Brain pericyte (primary cell): ENCODE results near the gene CIP2A.

Experiments
- DNase-seq: peaks from one replicate; pipeline ENCODE4 v3.0.0-alpha.2; 2012; ENCODE audit warnings: low read depth, low spot score

Gene CIP2A

GRCh38 chr3:108511055-108511454 is 78.2 kb downstream of the CIP2A start:
- DNase-seq = no peak

- no peak for DNase-seq
Observed at GRCh38 chr3:108510496-108510895, 78.7 kb downstream of the CIP2A start, which contains the start of gene MYH15. MYH15 (minus strand) TSS chr3:108510596; CDS start chr3:108510530, 66 bp downstream.

GRCh38 chr3:108509871-108510270 is 79.4 kb downstream of the CIP2A start:
- DNase-seq = no peak

- DNase-seq = no peak
Observed at GRCh38 chr3:108509263-108509662, 80.0 kb downstream of the CIP2A start.

- no peak for DNase-seq
Observed at GRCh38 chr3:108507902-108508301, 81.3 kb downstream of the CIP2A start.

- no peak for DNase-seq
Observed at GRCh38 chr3:108505811-108506210, 83.4 kb downstream of the CIP2A start.

GRCh38 chr3:108503722-108504121 is 85.5 kb downstream of the CIP2A start:
- no peak for DNase-seq

GRCh38 chr3:108501535-108501934 is 87.7 kb downstream of the CIP2A start:
- no peak for DNase-seq

- DNase-seq = no peak
Observed at GRCh38 chr3:108500728-108501127, 88.5 kb downstream of the CIP2A start.
